Esophagus muscularis mucosa (tissue), 3 donors: ENCODE results near the gene SCN9A.

Experiments used
- POLR2A ChIP-seq: fragments of 450-650 bp; IDR thresholded peaks from one replicate; pipeline ENCODE4 v1.6.1; 2017; ENCODE audit warnings: antibody characterized with exemption, moderate library complexity, mild to moderate bottlenecking, low read depth
- TF ChIP-seq, protein P1 (sequence below), 3 experiments: fragments of 200-600 bp in 2 of 3; fragments of 450-650 bp in 1 of 3; sonication (generic) in 2 of 3; IDR thresholded peaks; one replicate each; pipeline ENCODE4 v1.5.1; 2017 to 2019; ENCODE audit warnings: antibody characterized with exemption in 3 of 3, mild to moderate bottlenecking in 2 of 3, moderate library complexity in 1 of 3

DNA sequence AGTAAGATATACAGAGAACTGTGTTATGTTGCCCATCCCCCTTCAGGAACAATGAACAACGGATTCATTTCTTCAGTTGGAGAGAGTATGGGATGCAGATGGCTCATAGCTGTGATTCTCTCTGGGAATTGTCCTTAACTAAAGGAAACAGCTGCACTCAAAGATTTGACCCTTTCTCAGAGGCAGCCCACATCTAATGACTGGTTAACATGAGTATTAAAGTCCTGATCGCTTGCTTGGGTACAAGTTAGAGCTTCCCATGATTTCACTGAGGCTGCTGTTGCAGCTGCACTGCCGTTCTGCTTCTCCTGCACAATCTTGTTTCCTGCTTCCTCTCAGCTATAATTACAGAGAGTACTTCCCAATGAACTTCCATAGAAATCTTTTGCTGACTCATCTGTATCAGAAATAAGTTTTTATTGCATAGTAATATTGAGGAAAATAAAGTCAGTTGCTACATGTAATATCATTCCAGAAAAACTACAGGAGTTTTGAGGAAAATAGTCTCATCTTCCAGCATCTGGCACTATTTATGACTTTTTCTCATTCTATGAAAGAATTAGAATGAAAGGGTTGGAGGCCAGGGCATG, 12.8 kb upstream of the SCN9A start:
- TF ChIP-seq, protein P1, sequence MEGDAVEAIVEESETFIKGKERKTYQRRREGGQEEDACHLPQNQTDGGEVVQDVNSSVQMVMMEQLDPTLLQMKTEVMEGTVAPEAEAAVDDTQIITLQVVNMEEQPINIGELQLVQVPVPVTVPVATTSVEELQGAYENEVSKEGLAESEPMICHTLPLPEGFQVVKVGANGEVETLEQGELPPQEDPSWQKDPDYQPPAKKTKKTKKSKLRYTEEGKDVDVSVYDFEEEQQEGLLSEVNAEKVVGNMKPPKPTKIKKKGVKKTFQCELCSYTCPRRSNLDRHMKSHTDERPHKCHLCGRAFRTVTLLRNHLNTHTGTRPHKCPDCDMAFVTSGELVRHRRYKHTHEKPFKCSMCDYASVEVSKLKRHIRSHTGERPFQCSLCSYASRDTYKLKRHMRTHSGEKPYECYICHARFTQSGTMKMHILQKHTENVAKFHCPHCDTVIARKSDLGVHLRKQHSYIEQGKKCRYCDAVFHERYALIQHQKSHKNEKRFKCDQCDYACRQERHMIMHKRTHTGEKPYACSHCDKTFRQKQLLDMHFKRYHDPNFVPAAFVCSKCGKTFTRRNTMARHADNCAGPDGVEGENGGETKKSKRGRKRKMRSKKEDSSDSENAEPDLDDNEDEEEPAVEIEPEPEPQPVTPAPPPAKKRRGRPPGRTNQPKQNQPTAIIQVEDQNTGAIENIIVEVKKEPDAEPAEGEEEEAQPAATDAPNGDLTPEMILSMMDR (IDR thresholded peaks at IDR 0.05), result no peak
- no peak for TF ChIP-seq POLR2A
